SK-N-SH treated with all-trans-retinoic acid at 6 μM for 48 hours (cell line): ENCODE measurements around the gene SDK1.

Source experiments
- ATAC-seq: fragments of 200-7000 bp; cut with Tn5 transposase; 3 replicates; pipeline ENCODE4 v1.9.1; 2020; ENCODE audit warnings: mild to moderate bottlenecking, moderate library complexity
- ARNTL ChIP-seq: fragments of 450-650 bp; formaldehyde crosslinking; IDR thresholded peaks from 2 replicates; pipeline ENCODE4 v1.5.0; 2020; ENCODE audit warnings: low read depth, mild to moderate bottlenecking, moderate library complexity, borderline replicate concordance
- BACH2 ChIP-seq: fragments of 250-450 bp; sonication (Bioruptor Pico); IDR thresholded peaks from 2 replicates; pipeline ENCODE4 v1.9.0; 2021; ENCODE audit warnings: mild to moderate bottlenecking, borderline replicate concordance
- CSDC2 ChIP-seq: fragments of 250-450 bp; sonication (Bioruptor Pico); IDR thresholded peaks from 2 replicates; pipeline ENCODE4 v1.5.0; 2020; ENCODE audit warnings: mild to moderate bottlenecking, moderate library complexity
- ESRRG ChIP-seq: fragments of 250-450 bp; sonication (Bioruptor Pico); IDR thresholded peaks from 2 replicates; pipeline ENCODE4 v1.6.1; 2021; ENCODE audit warnings: mild to moderate bottlenecking
- GLIS3 ChIP-seq: fragments of 250-450 bp; sonication (Bioruptor Pico); IDR thresholded peaks from 2 replicates; pipeline ENCODE4 v1.5.0; 2020; ENCODE audit warnings: mild to moderate bottlenecking, moderate library complexity
- ISL1 ChIP-seq: fragments of 250-450 bp; sonication (Bioruptor Pico); IDR thresholded peaks from 2 replicates; pipeline ENCODE4 v2.1.2; 2022; ENCODE audit warnings: mild to moderate bottlenecking, moderate library complexity
- OSR1 ChIP-seq: fragments of 250-450 bp; sonication (Bioruptor Pico); IDR thresholded peaks from 2 replicates; pipeline ENCODE4 v1.8.0; 2022; ENCODE audit warnings: moderate library complexity, mild to moderate bottlenecking, inconsistent platforms
- PATZ1 ChIP-seq: fragments of 250-450 bp; sonication (Bioruptor Pico); IDR thresholded peaks from 2 replicates; pipeline ENCODE4 v1.8.0; 2020; ENCODE audit warnings: mild to moderate bottlenecking, moderate library complexity, borderline replicate concordance
- PPARA ChIP-seq: fragments of 250-450 bp; sonication (Bioruptor Pico); IDR thresholded peaks from 2 replicates; pipeline ENCODE4 v1.5.0; 2020; ENCODE audit warnings: mild to moderate bottlenecking, borderline replicate concordance
- SNAI2 ChIP-seq: fragments of 250-450 bp; sonication (Bioruptor Pico); IDR thresholded peaks from 2 replicates; pipeline ENCODE4 v1.5.0; 2020; ENCODE audit warnings: mild to moderate bottlenecking, moderate library complexity
- TCF4 ChIP-seq: fragments of 250-450 bp; sonication (Bioruptor Pico); IDR thresholded peaks from 2 replicates; pipeline ENCODE4 v1.8.0; 2021; ENCODE audit warnings: mild to moderate bottlenecking, moderate library complexity, borderline replicate concordance
- ZC3H10 ChIP-seq: fragments of 250-450 bp; sonication (Bioruptor Pico); IDR thresholded peaks from 2 replicates; pipeline ENCODE4 v1.5.1; 2021; ENCODE audit warnings: mild to moderate bottlenecking, moderate library complexity
- ZFP3 ChIP-seq: fragments of 250-450 bp; sonication (Bioruptor Pico); IDR thresholded peaks from 2 replicates; pipeline ENCODE4 v1.5.0; 2020; ENCODE audit warnings: mild to moderate bottlenecking, moderate library complexity
- ZFP30 ChIP-seq: fragments of 450-650 bp; formaldehyde crosslinking; IDR thresholded peaks from 2 replicates; pipeline ENCODE4 v1.5.0; 2022; ENCODE audit warnings: mild to moderate bottlenecking, moderate library complexity
- ZNF565 ChIP-seq: fragments of 450-650 bp; formaldehyde crosslinking; conservative IDR thresholded peaks from 2 replicates; pipeline ENCODE4 v1.5.0; 2020; ENCODE audit warnings: low read depth, mild to moderate bottlenecking, moderate library complexity
- ZNF70 ChIP-seq: fragments of 450-650 bp; formaldehyde crosslinking; IDR thresholded peaks from 2 replicates; pipeline ENCODE4 v1.5.0; 2020; ENCODE audit warnings: mild to moderate bottlenecking, moderate library complexity
- ZNF8 ChIP-seq: fragments of 450-650 bp; formaldehyde crosslinking; IDR thresholded peaks from 2 replicates; pipeline ENCODE4 v1.5.0; 2020; ENCODE audit warnings: mild to moderate bottlenecking, moderate library complexity
- TF ChIP-seq, protein P1 (sequence below): fragments of 250-450 bp; sonication (Bioruptor Pico); IDR thresholded peaks from 2 replicates; pipeline ENCODE4 v1.5.1; 2020; ENCODE audit warnings: low read depth, mild to moderate bottlenecking, moderate library complexity
- TF ChIP-seq, protein P2 (sequence below): fragments of 250-450 bp; sonication (Bioruptor Pico); IDR thresholded peaks from 2 replicates; pipeline ENCODE4 v1.8.0; 2021; ENCODE audit warnings: low read depth, mild to moderate bottlenecking, moderate library complexity, borderline replicate concordance
- TF ChIP-seq, protein P3 (sequence below): fragments of 250-450 bp; sonication (Bioruptor Pico); IDR thresholded peaks from 2 replicates; pipeline ENCODE4 v1.5.0; 2020; ENCODE audit warnings: mild to moderate bottlenecking, moderate library complexity
- TF ChIP-seq, protein P4 (sequence below): fragments of 250-450 bp; sonication (Bioruptor Pico); IDR thresholded peaks from 2 replicates; pipeline ENCODE4 v1.5.1; 2021; ENCODE audit warnings: mild to moderate bottlenecking, moderate library complexity

The SDK1 gene

DNA sequence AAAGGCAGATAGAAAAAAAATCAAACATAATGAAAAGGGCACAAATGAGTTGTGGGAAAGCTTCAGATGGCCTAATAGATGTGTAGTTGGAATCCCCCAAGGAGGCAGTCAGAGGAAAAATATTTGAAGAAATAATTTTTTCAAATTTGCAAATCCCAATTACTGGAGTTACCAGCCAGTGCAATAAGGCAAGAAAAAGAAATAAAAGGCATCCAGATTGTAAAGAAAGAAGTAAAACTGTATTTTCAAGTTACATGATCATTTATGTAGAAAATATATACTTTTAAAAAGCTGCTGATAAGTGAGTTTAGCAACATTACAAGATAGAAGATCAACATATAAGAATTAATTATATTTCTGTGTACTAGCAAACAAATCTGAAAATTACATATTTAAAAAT, 329.0 kb downstream of the SDK1 start:
- TF ChIP-seq SNAI2 (CRISPR knock-in tag): no peak
- TF ChIP-seq GLIS3 (CRISPR knock-in tag): no peak
- TF ChIP-seq ZNF565 (CRISPR knock-in tag): no peak
- no peak for TF ChIP-seq TCF4
- no peak for TF ChIP-seq ISL1 (CRISPR knock-in tag)
- TF ChIP-seq, protein P1, sequence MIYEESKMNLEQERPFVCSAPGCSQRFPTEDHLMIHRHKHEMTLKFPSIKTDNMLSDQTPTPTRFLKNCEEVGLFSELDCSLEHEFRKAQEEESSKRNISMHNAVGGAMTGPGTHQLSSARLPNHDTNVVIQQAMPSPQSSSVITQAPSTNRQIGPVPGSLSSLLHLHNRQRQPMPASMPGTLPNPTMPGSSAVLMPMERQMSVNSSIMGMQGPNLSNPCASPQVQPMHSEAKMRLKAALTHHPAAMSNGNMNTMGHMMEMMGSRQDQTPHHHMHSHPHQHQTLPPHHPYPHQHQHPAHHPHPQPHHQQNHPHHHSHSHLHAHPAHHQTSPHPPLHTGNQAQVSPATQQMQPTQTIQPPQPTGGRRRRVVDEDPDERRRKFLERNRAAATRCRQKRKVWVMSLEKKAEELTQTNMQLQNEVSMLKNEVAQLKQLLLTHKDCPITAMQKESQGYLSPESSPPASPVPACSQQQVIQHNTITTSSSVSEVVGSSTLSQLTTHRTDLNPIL: no peak
- no peak for TF ChIP-seq CSDC2 (CRISPR knock-in tag)
- TF ChIP-seq, protein P2, sequence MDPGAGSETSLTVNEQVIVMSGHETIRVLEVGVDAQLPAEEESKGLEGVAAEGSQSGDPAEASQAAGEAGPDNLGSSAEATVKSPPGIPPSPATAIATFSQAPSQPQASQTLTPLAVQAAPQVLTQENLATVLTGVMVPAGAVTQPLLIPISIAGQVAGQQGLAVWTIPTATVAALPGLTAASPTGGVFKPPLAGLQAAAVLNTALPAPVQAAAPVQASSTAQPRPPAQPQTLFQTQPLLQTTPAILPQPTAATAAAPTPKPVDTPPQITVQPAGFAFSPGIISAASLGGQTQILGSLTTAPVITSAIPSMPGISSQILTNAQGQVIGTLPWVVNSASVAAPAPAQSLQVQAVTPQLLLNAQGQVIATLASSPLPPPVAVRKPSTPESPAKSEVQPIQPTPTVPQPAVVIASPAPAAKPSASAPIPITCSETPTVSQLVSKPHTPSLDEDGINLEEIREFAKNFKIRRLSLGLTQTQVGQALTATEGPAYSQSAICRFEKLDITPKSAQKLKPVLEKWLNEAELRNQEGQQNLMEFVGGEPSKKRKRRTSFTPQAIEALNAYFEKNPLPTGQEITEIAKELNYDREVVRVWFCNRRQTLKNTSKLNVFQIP (CRISPR knock-in tag): no peak
- TF ChIP-seq ZNF8 (CRISPR knock-in tag): no peak
- no peak for TF ChIP-seq ZFP30 (CRISPR knock-in tag)
- no peak for TF ChIP-seq ZNF70 (CRISPR knock-in tag)
- no peak for TF ChIP-seq OSR1 (CRISPR knock-in tag)
- TF ChIP-seq PPARA (CRISPR knock-in tag): no peak
- no peak for TF ChIP-seq ESRRG (CRISPR knock-in tag)
- no peak for TF ChIP-seq ZC3H10 (CRISPR knock-in tag)
- TF ChIP-seq BACH2 (CRISPR knock-in tag): no peak
- TF ChIP-seq ARNTL (CRISPR knock-in tag): no peak
- TF ChIP-seq PATZ1 (CRISPR knock-in tag): no peak
- TF ChIP-seq, protein P3, sequence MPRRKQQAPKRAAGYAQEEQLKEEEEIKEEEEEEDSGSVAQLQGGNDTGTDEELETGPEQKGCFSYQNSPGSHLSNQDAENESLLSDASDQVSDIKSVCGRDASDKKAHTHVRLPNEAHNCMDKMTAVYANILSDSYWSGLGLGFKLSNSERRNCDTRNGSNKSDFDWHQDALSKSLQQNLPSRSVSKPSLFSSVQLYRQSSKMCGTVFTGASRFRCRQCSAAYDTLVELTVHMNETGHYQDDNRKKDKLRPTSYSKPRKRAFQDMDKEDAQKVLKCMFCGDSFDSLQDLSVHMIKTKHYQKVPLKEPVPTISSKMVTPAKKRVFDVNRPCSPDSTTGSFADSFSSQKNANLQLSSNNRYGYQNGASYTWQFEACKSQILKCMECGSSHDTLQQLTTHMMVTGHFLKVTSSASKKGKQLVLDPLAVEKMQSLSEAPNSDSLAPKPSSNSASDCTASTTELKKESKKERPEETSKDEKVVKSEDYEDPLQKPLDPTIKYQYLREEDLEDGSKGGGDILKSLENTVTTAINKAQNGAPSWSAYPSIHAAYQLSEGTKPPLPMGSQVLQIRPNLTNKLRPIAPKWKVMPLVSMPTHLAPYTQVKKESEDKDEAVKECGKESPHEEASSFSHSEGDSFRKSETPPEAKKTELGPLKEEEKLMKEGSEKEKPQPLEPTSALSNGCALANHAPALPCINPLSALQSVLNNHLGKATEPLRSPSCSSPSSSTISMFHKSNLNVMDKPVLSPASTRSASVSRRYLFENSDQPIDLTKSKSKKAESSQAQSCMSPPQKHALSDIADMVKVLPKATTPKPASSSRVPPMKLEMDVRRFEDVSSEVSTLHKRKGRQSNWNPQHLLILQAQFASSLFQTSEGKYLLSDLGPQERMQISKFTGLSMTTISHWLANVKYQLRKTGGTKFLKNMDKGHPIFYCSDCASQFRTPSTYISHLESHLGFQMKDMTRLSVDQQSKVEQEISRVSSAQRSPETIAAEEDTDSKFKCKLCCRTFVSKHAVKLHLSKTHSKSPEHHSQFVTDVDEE: no peak
- TF ChIP-seq, protein P4, sequence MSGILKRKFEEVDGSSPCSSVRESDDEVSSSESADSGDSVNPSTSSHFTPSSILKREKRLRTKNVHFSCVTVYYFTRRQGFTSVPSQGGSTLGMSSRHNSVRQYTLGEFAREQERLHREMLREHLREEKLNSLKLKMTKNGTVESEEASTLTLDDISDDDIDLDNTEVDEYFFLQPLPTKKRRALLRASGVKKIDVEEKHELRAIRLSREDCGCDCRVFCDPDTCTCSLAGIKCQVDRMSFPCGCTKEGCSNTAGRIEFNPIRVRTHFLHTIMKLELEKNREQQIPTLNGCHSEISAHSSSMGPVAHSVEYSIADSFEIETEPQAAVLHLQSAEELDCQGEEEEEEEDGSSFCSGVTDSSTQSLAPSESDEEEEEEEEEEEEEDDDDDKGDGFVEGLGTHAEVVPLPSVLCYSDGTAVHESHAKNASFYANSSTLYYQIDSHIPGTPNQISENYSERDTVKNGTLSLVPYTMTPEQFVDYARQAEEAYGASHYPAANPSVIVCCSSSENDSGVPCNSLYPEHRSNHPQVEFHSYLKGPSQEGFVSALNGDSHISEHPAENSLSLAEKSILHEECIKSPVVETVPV: no peak
- ATAC-seq: no peak

DNA sequence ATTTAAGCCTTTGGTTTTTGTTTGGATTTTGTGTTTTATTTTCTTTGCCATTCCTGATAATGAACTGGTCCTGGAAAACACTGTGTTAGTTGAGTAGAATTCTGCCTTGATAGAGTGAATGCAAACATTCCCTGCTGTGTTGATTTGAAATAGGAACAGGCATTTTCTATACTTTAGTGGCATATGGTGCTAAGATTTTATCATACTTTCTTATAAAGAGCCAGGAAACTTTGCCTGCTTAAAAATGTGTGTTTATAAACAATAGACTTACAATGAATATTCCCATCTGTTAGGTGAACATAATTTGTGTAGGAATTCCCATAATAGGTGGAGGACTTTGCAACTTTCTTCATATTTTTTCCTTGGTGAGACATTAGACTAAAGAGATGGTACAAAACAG, 333.3 kb downstream of the SDK1 start:
- no peak for ATAC-seq
- TF ChIP-seq ARNTL (CRISPR knock-in tag): no peak
- no peak for TF ChIP-seq ZNF70 (CRISPR knock-in tag)
- no peak for TF ChIP-seq BACH2 (CRISPR knock-in tag)
- no peak for TF ChIP-seq CSDC2 (CRISPR knock-in tag)
- TF ChIP-seq GLIS3 (CRISPR knock-in tag): no peak
- TF ChIP-seq PATZ1 (CRISPR knock-in tag): no peak
- no peak for TF ChIP-seq ZFP3 (CRISPR knock-in tag)
